HCT116 (cell line): Measurements from ENCODE around the gene CXCL13. TPM values are rescaled to one million over a fixed set of nuclear protein-coding genes. Genes with fewer than 3 reads are reported as not detected.

Experiments
- ATAC-seq: fragments of 200-7000 bp; cut with Tn5 transposase; 2 replicates; pipeline ENCODE4 v1.9.1; 2020; ENCODE audit warnings: mild to moderate bottlenecking, moderate library complexity
- BruUV-seq: library from RNA; stranded (reverse); fragments of 400-500 nt; replicated peaks from 2 replicates; lab custom pipeline; 2021; lab: Mats Ljungman, UMichigan
- CTCF ChIA-PET: fragments of 300-600 bp; sonication (Branson Sonifier 250); formaldehyde crosslinking; loops from one replicate; lab custom pipeline; 2021; ENCODE audit warnings: antibody characterized with exemption; lab: Charles Lee
- POLR2A ChIA-PET: fragments of 300-600, 350-600 bp; sonication (Branson Sonifier 250); formaldehyde crosslinking; loops from one replicate; lab custom pipeline; 2021; ENCODE audit warnings: antibody characterized with exemption; lab: Charles Lee
- RAD21 ChIA-PET, 2 experiments: fragments of 300-600 bp; sonication (Branson Sonifier 250); formaldehyde crosslinking; loops; one replicate each; lab custom pipeline; 2023; ENCODE audit warnings: low total read pairs in 2 of 2; ENCODE audit not compliant: uncharacterized antibody in 2 of 2, unreplicated experiment in 2 of 2, low non-redundant PET in 1 of 2; lab: Charles Lee
- DNase-seq: peaks from one replicate; pipeline ENCODE4 v3.0.0-alpha.2; 2010; ENCODE audit warnings: low read depth, low spot score
- H2AFZ ChIP-seq: fragments of 200-600 bp; shearing (Covaris generic), sonication (generic); 2 replicates; pipeline ENCODE4 v1.6.1; 2017; ENCODE audit warnings: low read depth, mixed run types, mixed read lengths, antibody characterized with exemption, low read length; ENCODE audit not compliant: poor library complexity, severe bottlenecking
- H3K27ac ChIP-seq: 2 replicates; pipeline ENCODE4 v1.5.1; 2012; ENCODE audit warnings: low read depth, low read length
- H3K27me3 ChIP-seq: fragments of 200-600 bp; sonication (generic); 2 replicates; pipeline ENCODE4 v1.6.1; 2016; ENCODE audit warnings: mixed run types, low read length, mixed read lengths; ENCODE audit not compliant: insufficient read depth
- H3K36me3 ChIP-seq, 2 experiments: fragments of 200-500 bp in 1 of 2; fragments of 200-600 bp in 1 of 2; sonication (Bioruptor generic) in 1 of 2; sonication (generic) in 1 of 2; 2 replicates each; pipeline versions ENCODE4 v1.5.1 to v1.6.1; 2014 to 2016; ENCODE audit warnings: low read length in 2 of 2, inconsistent platforms in 1 of 2, mixed read lengths in 1 of 2, mixed run types in 1 of 2; ENCODE audit not compliant: insufficient read depth in 2 of 2, control insufficient read depth in 1 of 2
- H3K4me1 ChIP-seq, 2 experiments: fragments of 200-600 bp in 1 of 2; sonication (generic) in 1 of 2; 2 replicates each; pipeline versions ENCODE4 v1.5.1 to v1.6.1; 2012 to 2017; ENCODE audit warnings: low read length in 2 of 2, inconsistent platforms in 1 of 2, mild to moderate bottlenecking in 1 of 2, mixed read lengths in 1 of 2, mixed run types in 1 of 2, moderate library complexity in 1 of 2; ENCODE audit not compliant: insufficient read depth in 2 of 2, control insufficient read depth in 1 of 2
- H3K4me2 ChIP-seq: fragments of 200-600 bp; sonication (generic); 2 replicates; pipeline ENCODE4 v1.6.1; 2017; ENCODE audit warnings: mixed run types, low read length, mixed read lengths
- H3K4me3 ChIP-seq, 2 experiments: fragments of 200-600 bp in 1 of 2; sonication (generic) in 1 of 2; replicated peaks in 1 of 2; 2 replicates each; pipeline ENCODE4 v1.5.1; 2011 to 2016; ENCODE audit warnings: low read length in 2 of 2, control low read depth in 1 of 2, low read depth in 1 of 2, mild to moderate bottlenecking in 1 of 2, mixed read lengths in 1 of 2, mixed run types in 1 of 2
- H3K79me2 ChIP-seq: fragments of 200-600 bp; sonication (generic); 2 replicates; pipeline ENCODE4 v1.6.1; 2017; ENCODE audit warnings: mild to moderate bottlenecking, mixed run types, low read length, moderate library complexity, mixed read lengths; ENCODE audit not compliant: insufficient read depth
- H3K9ac ChIP-seq: fragments of 200-600 bp; sonication (generic); 2 replicates; pipeline ENCODE4 v1.6.1; 2016; ENCODE audit warnings: low read length, mixed read lengths
- H3K9me2 ChIP-seq: fragments of 200-600 bp; sonication (generic), shearing (Covaris generic); 2 replicates; pipeline ENCODE4 v1.6.1; 2017; ENCODE audit warnings: mixed run types, mild to moderate bottlenecking, moderate library complexity; ENCODE audit not compliant: insufficient read depth
- H3K9me3 ChIP-seq, 2 experiments: fragments of 200-500 bp in 1 of 2; fragments of 200-600 bp in 1 of 2; sonication (Bioruptor generic) in 1 of 2; sonication (generic) in 1 of 2; 2 replicates each; pipeline ENCODE4 v1.6.1; 2014 to 2017; ENCODE audit warnings: low read length in 2 of 2, mixed read lengths in 2 of 2, inconsistent platforms in 1 of 2, low read depth in 1 of 2, mild to moderate bottlenecking in 1 of 2, mixed run types in 1 of 2, moderate library complexity in 1 of 2; ENCODE audit not compliant: control insufficient read depth in 1 of 2, insufficient read depth in 1 of 2
- H4K20me1 ChIP-seq: fragments of 200-600 bp; sonication (generic), shearing (Covaris generic); 2 replicates; pipeline ENCODE4 v1.6.1; 2017; ENCODE audit warnings: mixed run types, mild to moderate bottlenecking, moderate library complexity; ENCODE audit not compliant: insufficient read depth
- ATF3 ChIP-seq: IDR thresholded peaks from 2 replicates; pipeline ENCODE4 v1.6.1; 2012
- CBX3 ChIP-seq: IDR thresholded peaks from 2 replicates; pipeline ENCODE4 v1.6.1; 2012; ENCODE audit warnings: low read depth
- CEBPB ChIP-seq: IDR thresholded peaks from 2 replicates; pipeline ENCODE4 v1.6.1; 2012; ENCODE audit warnings: low read depth
- CTCF ChIP-seq, 3 experiments: fragments of 200-600 bp in 1 of 3; sonication (generic) in 1 of 3; IDR thresholded peaks in 2 of 3; conservative IDR thresholded peaks in 1 of 3; 2 replicates each; pipeline ENCODE4 v1.5.1; 2012 to 2017; ENCODE audit warnings: low read depth in 2 of 3, low read length in 2 of 3, antibody characterized with exemption in 1 of 3, borderline replicate concordance in 1 of 3, control low read depth in 1 of 3, mild to moderate bottlenecking in 1 of 3, mixed read lengths in 1 of 3, mixed run types in 1 of 3, moderate library complexity in 1 of 3; ENCODE audit not compliant: insufficient read depth in 1 of 3
- SRF ChIP-seq: IDR thresholded peaks from 2 replicates; pipeline ENCODE4 v1.6.1; 2012; ENCODE audit warnings: low read depth
- TCF7L2 ChIP-seq: IDR thresholded peaks from 2 replicates; pipeline ENCODE4 v1.7.0; 2011; ENCODE audit warnings: borderline replicate concordance, inconsistent platforms; ENCODE audit not compliant: insufficient read depth, insufficient read length; ENCODE audit errors: extremely low read depth
- YY1 ChIP-seq: IDR thresholded peaks from 2 replicates; pipeline ENCODE4 v1.6.1; 2011; ENCODE audit warnings: low read length, low read depth, moderate library complexity, mild to moderate bottlenecking; ENCODE audit not compliant: insufficient replicate concordance; ENCODE audit errors: extremely low read depth
- ZBTB33 ChIP-seq: IDR thresholded peaks from 2 replicates; pipeline ENCODE4 v1.6.1; 2011; ENCODE audit warnings: mild to moderate bottlenecking, low read length, moderate library complexity; ENCODE audit not compliant: insufficient replicate concordance; ENCODE audit errors: extremely low read depth
- intact Hi-C: fragments of 100-400 bp; cut with micrococcal nuclease; formaldehyde crosslinking; loops from 2 replicates; pipeline ENCODE4 v1.10.0; 2022
- total RNA-seq: library from RNA; stranded (reverse); gene quantifications from one replicate; pipeline ENCODE4 v1.2.1, GENCODE V29; 2021; ENCODE audit not compliant: unreplicated experiment

The CXCL13 gene
- total RNA-seq, 1 experiment from 2014 or later, result not detected

- no TSS peak for BruUV-seq
- no peaks in the 10 kb centered on the region for H3K9me3 ChIP-seq
- no peaks in the 10 kb centered on the region for H4K20me1 ChIP-seq
- ChIA-PET CTCF (no interaction called here), POLR2A (no interaction called here), RAD21 (no interaction called here)
- H3K27me3 ChIP-seq, result no peaks in the 10 kb centered on the region
- no peak overlapping the region for H2AFZ ChIP-seq
- no peaks in the 10 kb centered on the region for H3K36me3 ChIP-seq
- intact Hi-C loops, result no loop called here
- no peak for TF ChIP-seq ATF3
- no peak for TF ChIP-seq CBX3
- no peak for TF ChIP-seq SRF
- no peak for TF ChIP-seq CTCF (IDR thresholded peaks at IDR 0.05 in 2 of 3, conservative IDR thresholded peaks at IDR 0.05 in 1 of 3; ENCODE audit: borderline replicate concordance in 1 of 3, insufficient read depth in 1 of 3, low read depth in 2 of 3, low read length in 2 of 3)
- no peak for TF ChIP-seq CEBPB
- no peak for TF ChIP-seq TCF7L2
- no peak for TF ChIP-seq YY1
- TF ChIP-seq ZBTB33, result no peak
- ATAC-seq (no peak), DNase-seq (no peak)
- H3K9me2 ChIP-seq, result no peaks in the 10 kb centered on the region
- H3K4me2 ChIP-seq, result no peak overlapping the region
- H3K79me2 ChIP-seq, result no peaks in the 10 kb centered on the region
- no peak overlapping the region for H3K4me3 ChIP-seq
- H3K4me1 ChIP-seq, result peaks cover 12 to 16% of the 10 kb centered on the region in 2 experiments
- no peak overlapping the region for H3K9ac ChIP-seq
- H3K27ac ChIP-seq, result no peak overlapping the region
Observed at GRCh38 chr4:77581724-77582123, 23.9 kb upstream of the CXCL13 start.
